Fibroblast of villous mesenchyme (primary cell): ENCODE results near the gene GDF3. TPM values are rescaled to one million over a fixed set of nuclear protein-coding genes. Genes with fewer than 3 reads are reported as not detected.

Experiments used
- DNase-seq: peaks from one replicate; pipeline ENCODE4 v3.0.0-alpha.2; 2010; ENCODE audit warnings: low read depth
- H3K4me3 ChIP-seq: 2 replicates; pipeline ENCODE4 v1.5.1; 2011; ENCODE audit warnings: low read depth, mild to moderate bottlenecking, low read length
- total RNA-seq: library from RNA; depleted of rRNA; stranded (reverse); fragments of >200 nt; gene quantifications from 2 replicates; pipeline ENCODE4 v1.2.3, GENCODE V29; 2012
- TF ChIP-seq, protein P1 (sequence below): IDR thresholded peaks from 2 replicates; pipeline ENCODE4 v1.5.1; 2012; ENCODE audit warnings: low read depth, mild to moderate bottlenecking, low read length; ENCODE audit not compliant: insufficient read depth

GDF3 gene
- total RNA-seq, 1 donor = not detected

DNA sequence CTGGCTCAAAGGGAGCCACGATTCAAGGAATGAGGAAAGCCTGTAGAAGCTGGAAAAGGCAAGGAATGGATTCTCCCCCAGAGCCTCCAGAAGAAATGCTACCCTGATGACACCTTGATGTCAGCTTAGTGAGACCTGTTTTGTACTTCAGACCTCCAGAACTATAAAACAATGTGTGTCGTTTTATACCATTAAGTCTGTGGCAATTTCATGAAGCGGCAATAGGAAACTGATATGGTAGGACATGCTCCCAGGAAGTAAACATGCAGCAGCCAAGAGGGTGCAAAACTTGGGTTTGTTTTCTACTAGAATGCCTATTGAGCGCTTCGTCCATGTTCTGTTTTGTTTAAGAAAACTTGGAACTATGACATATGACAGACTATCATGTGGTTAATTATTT is 27.4 kb downstream of the GDF3 start:
- no peak overlapping the region for H3K4me3 ChIP-seq
- DNase-seq = no peak
- TF ChIP-seq, protein P1, sequence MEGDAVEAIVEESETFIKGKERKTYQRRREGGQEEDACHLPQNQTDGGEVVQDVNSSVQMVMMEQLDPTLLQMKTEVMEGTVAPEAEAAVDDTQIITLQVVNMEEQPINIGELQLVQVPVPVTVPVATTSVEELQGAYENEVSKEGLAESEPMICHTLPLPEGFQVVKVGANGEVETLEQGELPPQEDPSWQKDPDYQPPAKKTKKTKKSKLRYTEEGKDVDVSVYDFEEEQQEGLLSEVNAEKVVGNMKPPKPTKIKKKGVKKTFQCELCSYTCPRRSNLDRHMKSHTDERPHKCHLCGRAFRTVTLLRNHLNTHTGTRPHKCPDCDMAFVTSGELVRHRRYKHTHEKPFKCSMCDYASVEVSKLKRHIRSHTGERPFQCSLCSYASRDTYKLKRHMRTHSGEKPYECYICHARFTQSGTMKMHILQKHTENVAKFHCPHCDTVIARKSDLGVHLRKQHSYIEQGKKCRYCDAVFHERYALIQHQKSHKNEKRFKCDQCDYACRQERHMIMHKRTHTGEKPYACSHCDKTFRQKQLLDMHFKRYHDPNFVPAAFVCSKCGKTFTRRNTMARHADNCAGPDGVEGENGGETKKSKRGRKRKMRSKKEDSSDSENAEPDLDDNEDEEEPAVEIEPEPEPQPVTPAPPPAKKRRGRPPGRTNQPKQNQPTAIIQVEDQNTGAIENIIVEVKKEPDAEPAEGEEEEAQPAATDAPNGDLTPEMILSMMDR = no peak

DNA sequence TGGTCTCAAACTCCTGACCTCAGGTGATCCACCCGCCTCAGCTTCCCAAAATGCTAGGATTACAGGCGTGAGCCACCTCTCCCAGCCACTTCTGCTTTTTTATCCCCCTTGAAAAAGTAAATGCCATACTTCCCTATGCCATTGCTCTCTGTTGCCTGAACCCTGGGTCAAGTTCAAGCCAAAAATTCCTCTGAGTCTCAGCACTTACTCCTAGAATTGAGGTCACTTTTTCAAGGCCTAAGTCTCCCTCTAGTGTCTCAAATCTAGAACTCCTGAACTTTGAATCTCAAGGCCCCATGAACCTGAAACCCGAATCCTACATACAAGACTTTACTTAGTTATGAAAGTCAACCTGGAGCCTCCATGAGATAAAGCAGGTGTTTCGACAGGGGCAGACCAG is 28.4 kb downstream of the GDF3 start:
- peak; percentile 14 for DNase-seq
- no peak overlapping the region for H3K4me3 ChIP-seq
- TF ChIP-seq, protein P1 = peak; percentile 34

DNA sequence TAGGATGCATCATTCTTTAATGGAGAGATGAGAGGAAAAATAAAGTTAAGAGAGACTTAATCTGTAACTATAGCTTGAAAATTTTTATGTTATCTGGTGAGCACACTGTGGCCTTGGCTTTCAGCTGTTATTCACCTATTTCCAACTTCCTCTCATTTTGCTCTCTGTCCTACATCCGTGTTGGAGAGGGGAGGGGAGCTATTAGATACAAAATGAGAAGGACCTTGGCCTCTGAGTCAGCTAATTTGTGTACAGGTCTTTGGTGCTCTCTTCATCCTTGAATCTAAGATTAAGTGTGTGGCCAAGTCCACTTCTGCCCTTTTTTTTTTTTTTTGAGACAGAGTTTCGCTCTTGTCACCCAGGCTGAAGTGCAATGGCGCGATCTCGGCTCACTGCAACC is 29.0 kb downstream of the GDF3 start:
- DNase-seq = no peak
- no peak overlapping the region for H3K4me3 ChIP-seq
- TF ChIP-seq, protein P1 = no peak

DNA sequence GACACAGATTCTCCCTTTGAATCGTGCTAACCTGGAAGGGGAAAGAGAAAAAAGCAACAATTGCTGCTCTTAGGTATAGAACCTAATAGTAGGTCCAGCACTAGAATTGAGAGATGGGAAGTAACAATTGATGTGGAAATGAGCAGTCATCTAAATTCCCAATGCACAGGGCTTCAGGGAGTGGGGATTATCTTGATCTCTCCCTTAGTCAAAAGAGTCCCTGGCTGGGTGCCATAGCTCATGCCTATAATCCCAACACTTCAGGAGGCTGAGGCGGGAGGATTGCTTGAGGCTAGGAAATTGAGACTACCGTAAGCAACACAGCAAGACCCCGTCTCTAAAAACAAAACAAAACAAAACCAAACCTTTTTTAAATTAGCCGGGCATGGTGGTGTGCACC is 33.8 kb downstream of the GDF3 start:
- DNase-seq = no peak
- TF ChIP-seq, protein P1 = no peak
- no peak overlapping the region for H3K4me3 ChIP-seq

DNA sequence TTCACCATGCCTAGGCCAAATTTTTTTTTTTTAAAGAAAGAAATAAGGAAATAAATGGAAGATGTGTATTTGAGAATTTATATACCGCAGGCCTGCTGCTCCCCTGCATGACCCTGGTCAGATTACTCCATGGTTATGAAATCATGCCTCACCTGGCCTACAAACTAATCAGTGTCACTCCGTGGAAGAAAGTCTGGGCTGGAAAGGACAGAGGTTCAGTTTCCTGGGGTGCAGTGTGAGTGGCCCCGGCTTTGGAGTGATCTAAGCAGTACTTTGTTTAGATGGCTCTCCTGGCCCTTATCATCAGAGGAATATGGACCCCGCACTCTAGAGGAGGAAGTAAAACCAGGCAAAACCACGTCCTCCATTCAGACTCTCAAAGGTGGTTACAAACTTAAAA is 39.5 kb downstream of the GDF3 start:
- DNase-seq = no peak
- TF ChIP-seq, protein P1 = no peak
- no peak overlapping the region for H3K4me3 ChIP-seq

DNA sequence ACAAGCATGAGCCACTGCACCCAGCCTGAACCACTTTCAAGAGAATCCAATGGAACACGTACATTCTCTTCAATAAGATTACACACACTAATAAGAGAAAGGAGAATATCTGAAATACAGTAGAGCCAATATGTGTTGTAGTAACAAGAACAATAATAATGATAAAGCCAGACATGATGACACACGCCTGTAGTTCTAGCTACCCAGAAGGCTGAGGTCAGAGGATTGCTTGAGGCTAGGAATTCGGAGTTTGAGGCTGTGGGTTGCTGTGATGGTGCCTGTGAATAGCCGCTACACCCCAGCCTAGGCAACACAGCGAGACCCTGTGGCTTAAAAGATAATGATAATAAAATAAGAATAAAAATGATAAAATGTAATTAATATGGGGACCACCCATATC is 45.5 kb downstream of the GDF3 start:
- no peak for DNase-seq
- TF ChIP-seq, protein P1 = no peak
- H3K4me3 ChIP-seq = no peak overlapping the region

DNA sequence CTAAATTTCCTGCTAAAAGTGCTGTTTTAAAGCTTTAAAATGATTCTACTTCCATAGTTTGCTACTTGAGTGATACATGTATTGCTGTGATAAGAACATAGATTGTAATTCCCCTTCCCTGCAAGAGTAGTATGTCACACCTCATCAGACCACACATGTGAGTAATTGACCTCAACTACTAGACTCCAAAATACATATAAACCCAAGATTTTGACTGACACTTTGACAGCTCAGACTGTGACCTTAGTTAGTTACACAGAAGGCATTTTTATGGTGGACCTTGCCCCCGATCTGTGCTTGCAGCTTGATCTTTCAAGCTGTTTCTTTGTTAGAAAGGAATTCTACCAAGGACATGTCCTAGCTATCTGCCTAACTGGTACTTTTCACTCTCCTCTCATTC is 48.5 kb downstream of the GDF3 start:
- no peak overlapping the region for H3K4me3 ChIP-seq
- no peak for DNase-seq
- TF ChIP-seq, protein P1 = no peak
